Progenitor cell of endocrine pancreas (in vitro differentiated cells): ENCODE measurements around the gene SPAG4. TPM values are rescaled to one million over a fixed set of nuclear protein-coding genes. Genes with fewer than 3 reads are reported as not detected.

Source experiments
- DNase-seq: peaks from one replicate; pipeline ENCODE4 v3.0.0; 2021; ENCODE audit warnings: low spot score; ENCODE audit not compliant: unreplicated experiment
- H3K27ac Mint-ChIP-seq: 2 replicates; pipeline ENCODE4 v1.8.0; 2021; ENCODE audit warnings: mild to moderate bottlenecking, moderate library complexity, mixed read lengths
- H3K27me3 Mint-ChIP-seq: 2 replicates; pipeline ENCODE4 v1.8.0; 2021; ENCODE audit warnings: mixed read lengths
- H3K36me3 Mint-ChIP-seq: 2 replicates; pipeline ENCODE4 v1.8.0; 2022; ENCODE audit warnings: mixed read lengths; ENCODE audit not compliant: insufficient read depth
- H3K4me1 Mint-ChIP-seq: 2 replicates; pipeline ENCODE4 v1.8.0; 2021; ENCODE audit warnings: low read depth, mixed read lengths
- H3K4me3 Mint-ChIP-seq: 2 replicates; pipeline ENCODE4 v1.8.0; 2021; ENCODE audit warnings: low read depth, mild to moderate bottlenecking, moderate library complexity, mixed read lengths
- H3K9me3 Mint-ChIP-seq: 2 replicates; pipeline ENCODE4 v1.8.0; 2021; ENCODE audit warnings: low read depth, mixed read lengths
- CTCF ChIP-seq: fragments of 200-600 bp; sonication (generic); IDR thresholded peaks from one replicate; pipeline ENCODE4 v1.5.0; 2021; ENCODE audit warnings: antibody characterized with exemption, mild to moderate bottlenecking; ENCODE audit not compliant: unreplicated experiment
- total RNA-seq: library from RNA; stranded (reverse); gene quantifications from 2 replicates; pipeline ENCODE4 v1.2.1, GENCODE V29; 2021

SPAG4 gene
- total RNA-seq, 1 donor from 2014 or later = 1.1 TPM

GRCh38 chr20:35651958-35652357 is 36.3 kb downstream of the SPAG4 start:
- Mint-ChIP-seq H3K27me3 (no peaks in the 10 kb centered on the region), H3K9me3 (no peaks in the 10 kb centered on the region), H3K4me1 (peaks cover 9% of the 10 kb centered on the region), H3K36me3 (peaks cover 2% of the 10 kb centered on the region), H3K27ac (no peak overlapping the region), H3K4me3 (no peak overlapping the region)
- no peak for TF ChIP-seq CTCF
- no peak for DNase-seq

- Mint-ChIP-seq H3K4me1 (peaks cover 14% of the 10 kb centered on the region), H3K4me3 (no peak overlapping the region), H3K27ac (no peak overlapping the region), H3K36me3 (peaks cover 5% of the 10 kb centered on the region), H3K27me3 (no peaks in the 10 kb centered on the region), H3K9me3 (no peaks in the 10 kb centered on the region)
- DNase-seq = no peak
- TF ChIP-seq CTCF = no peak
Observed at GRCh38 chr20:35652641-35653429, 37.2 kb downstream of the SPAG4 start.

GRCh38 chr20:35653430-35653734 is 37.8 kb downstream of the SPAG4 start:
- Mint-ChIP-seq H3K27me3 (no peaks in the 10 kb centered on the region), H3K36me3 (peaks cover 5% of the 10 kb centered on the region), H3K9me3 (no peaks in the 10 kb centered on the region), H3K4me1 (peaks cover 15% of the 10 kb centered on the region), H3K4me3 (no peak overlapping the region), H3K27ac (no peak overlapping the region)
- DNase-seq = no peak
- TF ChIP-seq CTCF = no peak

GRCh38 chr20:35653893-35654292 is 38.3 kb downstream of the SPAG4 start:
- Mint-ChIP-seq H3K4me3 (no peak overlapping the region), H3K36me3 (peaks cover 6% of the 10 kb centered on the region), H3K4me1 (peaks cover 18% of the 10 kb centered on the region), H3K27me3 (no peaks in the 10 kb centered on the region), H3K27ac (no peak overlapping the region), H3K9me3 (no peaks in the 10 kb centered on the region)
- no peak for DNase-seq
- no peak for TF ChIP-seq CTCF

GRCh38 chr20:35654415-35654814 is 38.8 kb downstream of the SPAG4 start:
- H3K36me3 Mint-ChIP-seq = peaks cover 6% of the 10 kb centered on the region
- H3K9me3 Mint-ChIP-seq = no peaks in the 10 kb centered on the region
- no peak overlapping the region for H3K4me3 Mint-ChIP-seq
- no peak overlapping the region for H3K27ac Mint-ChIP-seq
- no peak for DNase-seq
- TF ChIP-seq CTCF = no peak
- peaks cover 22% of the 10 kb centered on the region for H3K4me1 Mint-ChIP-seq
- H3K27me3 Mint-ChIP-seq = no peaks in the 10 kb centered on the region
